ENCODE data around the gene CLASP1. TPM values are rescaled to one million over a fixed set of nuclear protein-coding genes. Genes with fewer than 3 reads are reported as not detected.
"Not testable (repeated sequence)": the region's sequence is repeated elsewhere in the genome, so short reads cannot be mapped to it uniquely, and the experiment has no call there.

CLASP1 gene
- total RNA-seq, 1 experiment from 2014 or later = 46.1 TPM

- peaks cover 22% of the 10 kb centered on the region for H3K9me3 ChIP-seq
- no peak for DNase-seq
- H3K27me3 ChIP-seq (replicated peaks; ENCODE audit: control insufficient read depth, insufficient read depth, low read length) = no peaks in the 10 kb centered on the region
- TF ChIP-seq CTCF (IDR thresholded peaks at IDR 0.05; ENCODE audit: insufficient read depth in 1 of 2, low read depth in 1 of 2, low read length in 1 of 2, severe bottlenecking in 1 of 2, unreplicated experiment in 1 of 2) = no peak
- no peaks in the 10 kb centered on the region for H3K4me1 Mint-ChIP-seq (ENCODE audit: low read depth, unreplicated experiment)
- no peaks in the 10 kb centered on the region for H3K4me1 ChIP-seq
- no TSS peak for BruUV-seq (replicated peaks)
- no peaks in the 10 kb centered on the region for H3K36me3 ChIP-seq (ENCODE audit: control insufficient read depth, insufficient read depth, low read length)
- intact Hi-C loops (cut with micrococcal nuclease; ENCODE audit: unreplicated experiment) = no loop called here
- no peaks in the 10 kb centered on the region for H3K36me3 Mint-ChIP-seq (ENCODE audit: insufficient read depth, unreplicated experiment)
- no peak overlapping the region for H3K4me3 Mint-ChIP-seq (ENCODE audit: unreplicated experiment)
- no peak overlapping the region for H3K27ac Mint-ChIP-seq (ENCODE audit: unreplicated experiment)
- POLR2A ChIA-PET = no interaction called here
- H3K27me3 Mint-ChIP-seq (ENCODE audit: insufficient read depth, unreplicated experiment) = peaks cover 8% of the 10 kb centered on the region
- H3K4me3 ChIP-seq (ENCODE audit: low read depth, low read length) = no peak overlapping the region
- CTCF ChIA-PET = no interaction called here
- peaks cover 28% of the 10 kb centered on the region for H3K9me3 Mint-ChIP-seq (ENCODE audit: unreplicated experiment)
Measured at GRCh38 chr2:121677855-121678254, 28.6 kb upstream of the CLASP1 start.

GRCh38 chr2:121671621-121672020 is 22.4 kb upstream of the CLASP1 start:
- H3K4me3 ChIP-seq (ENCODE audit: low read depth, low read length); H3K4me3 Mint-ChIP-seq (ENCODE audit: unreplicated experiment); H3K4me1 Mint-ChIP-seq (ENCODE audit: low read depth, unreplicated experiment); H3K36me3 ChIP-seq (ENCODE audit: control insufficient read depth, insufficient read depth, low read length); CTCF ChIA-PET; H3K4me1 ChIP-seq; H3K27ac Mint-ChIP-seq (ENCODE audit: unreplicated experiment); H3K27me3 Mint-ChIP-seq (ENCODE audit: insufficient read depth, unreplicated experiment); POLR2A ChIA-PET; H3K27me3 ChIP-seq (replicated peaks; ENCODE audit: control insufficient read depth, insufficient read depth, low read length); BruUV-seq (replicated peaks); H3K36me3 Mint-ChIP-seq (ENCODE audit: insufficient read depth, unreplicated experiment); intact Hi-C loops (cut with micrococcal nuclease; ENCODE audit: unreplicated experiment); DNase-seq: not testable (repeated sequence)
- peaks cover 16% of the 10 kb centered on the region for H3K9me3 ChIP-seq
- peaks cover 20% of the 10 kb centered on the region for H3K9me3 Mint-ChIP-seq (ENCODE audit: unreplicated experiment)

GRCh38 chr2:121670181-121670580 is 20.9 kb upstream of the CLASP1 start:
- Histone ChIP-seq H3K27me3 (replicated peaks; ENCODE audit: control insufficient read depth, insufficient read depth, low read length) (no peaks in the 10 kb centered on the region), H3K36me3 (ENCODE audit: control insufficient read depth, insufficient read depth, low read length) (no peaks in the 10 kb centered on the region), H3K9me3 (peaks cover 8% of the 10 kb centered on the region), H3K4me3 (ENCODE audit: low read depth, low read length) (no peak overlapping the region), H3K4me1 (no peaks in the 10 kb centered on the region)
- intact Hi-C loops (cut with micrococcal nuclease; ENCODE audit: unreplicated experiment) = no loop called here
- Mint-ChIP-seq H3K9me3 (ENCODE audit: unreplicated experiment) (peaks cover 20% of the 10 kb centered on the region), H3K4me1 (ENCODE audit: low read depth, unreplicated experiment) (no peaks in the 10 kb centered on the region), H3K27me3 (ENCODE audit: insufficient read depth, unreplicated experiment) (peaks cover 8% of the 10 kb centered on the region), H3K4me3 (ENCODE audit: unreplicated experiment) (no peak overlapping the region), H3K27ac (ENCODE audit: unreplicated experiment) (no peak overlapping the region), H3K36me3 (ENCODE audit: insufficient read depth, unreplicated experiment) (no peaks in the 10 kb centered on the region)
- no TSS peak for BruUV-seq (replicated peaks)
- no peak for TF ChIP-seq CTCF (IDR thresholded peaks at IDR 0.05; ENCODE audit: insufficient read depth in 1 of 2, low read depth in 1 of 2, low read length in 1 of 2, severe bottlenecking in 1 of 2, unreplicated experiment in 1 of 2)
- CTCF ChIA-PET = no interaction called here
- DNase-seq = no peak
- POLR2A ChIA-PET = no interaction called here

- Histone ChIP-seq H3K4me1 (no peaks in the 10 kb centered on the region), H3K36me3 (ENCODE audit: control insufficient read depth, insufficient read depth, low read length) (no peaks in the 10 kb centered on the region), H3K4me3 (ENCODE audit: low read depth, low read length) (no peak overlapping the region), H3K27me3 (replicated peaks; ENCODE audit: control insufficient read depth, insufficient read depth, low read length) (no peaks in the 10 kb centered on the region), H3K9me3 (peaks cover 8% of the 10 kb centered on the region)
- no peak for TF ChIP-seq CTCF (IDR thresholded peaks at IDR 0.05; ENCODE audit: insufficient read depth in 1 of 2, low read depth in 1 of 2, low read length in 1 of 2, severe bottlenecking in 1 of 2, unreplicated experiment in 1 of 2)
- no peaks in the 10 kb centered on the region for H3K36me3 Mint-ChIP-seq (ENCODE audit: insufficient read depth, unreplicated experiment)
- no peaks in the 10 kb centered on the region for H3K27me3 Mint-ChIP-seq (ENCODE audit: insufficient read depth, unreplicated experiment)
- H3K4me3 Mint-ChIP-seq (ENCODE audit: unreplicated experiment) = no peak overlapping the region
- H3K9me3 Mint-ChIP-seq (ENCODE audit: unreplicated experiment) = peaks cover 9% of the 10 kb centered on the region
- ChIA-PET CTCF (no interaction called here), POLR2A (no interaction called here)
- H3K4me1 Mint-ChIP-seq (ENCODE audit: low read depth, unreplicated experiment) = no peaks in the 10 kb centered on the region
- no TSS peak for BruUV-seq (replicated peaks)
- H3K27ac Mint-ChIP-seq (ENCODE audit: unreplicated experiment) = no peak overlapping the region
- no peak for DNase-seq
- intact Hi-C loops (cut with micrococcal nuclease; ENCODE audit: unreplicated experiment) = no loop called here
Measured at GRCh38 chr2:121667618-121668017, 18.4 kb upstream of the CLASP1 start.
